ENCODE data around the gene SH2B3.
A peak's percentile ranks its signal among the peaks of the same experiment; 100 is the strongest.
"Not testable (repeated sequence)": the region's sequence is repeated elsewhere in the genome, so short reads cannot be mapped to it uniquely, and the experiment has no call there.

Gene SH2B3

GRCh38 chr12:111368291-111368787 lies 37.4 kb upstream of the SH2B3 start:
- Histone ChIP-seq H3K36me3 (ENCODE audit: control insufficient read depth, insufficient read depth, low read length) (peaks cover 11% of the 10 kb centered on the region), H3K4me3 (ENCODE audit: low read length) (peak overlapping the region; percentile 98), H3K4me1 (ENCODE audit: control insufficient read depth, insufficient read depth, low read length) (peaks cover 3% of the 10 kb centered on the region), H3K9ac (ENCODE audit: low read length) (peak overlapping the region; percentile 73), H3K27me3 (ENCODE audit: control insufficient read depth, insufficient read depth, low read length) (no peaks in the 10 kb centered on the region), H3K27ac (ENCODE audit: low read depth, low read length) (peak overlapping the region; percentile 41)

DNA sequence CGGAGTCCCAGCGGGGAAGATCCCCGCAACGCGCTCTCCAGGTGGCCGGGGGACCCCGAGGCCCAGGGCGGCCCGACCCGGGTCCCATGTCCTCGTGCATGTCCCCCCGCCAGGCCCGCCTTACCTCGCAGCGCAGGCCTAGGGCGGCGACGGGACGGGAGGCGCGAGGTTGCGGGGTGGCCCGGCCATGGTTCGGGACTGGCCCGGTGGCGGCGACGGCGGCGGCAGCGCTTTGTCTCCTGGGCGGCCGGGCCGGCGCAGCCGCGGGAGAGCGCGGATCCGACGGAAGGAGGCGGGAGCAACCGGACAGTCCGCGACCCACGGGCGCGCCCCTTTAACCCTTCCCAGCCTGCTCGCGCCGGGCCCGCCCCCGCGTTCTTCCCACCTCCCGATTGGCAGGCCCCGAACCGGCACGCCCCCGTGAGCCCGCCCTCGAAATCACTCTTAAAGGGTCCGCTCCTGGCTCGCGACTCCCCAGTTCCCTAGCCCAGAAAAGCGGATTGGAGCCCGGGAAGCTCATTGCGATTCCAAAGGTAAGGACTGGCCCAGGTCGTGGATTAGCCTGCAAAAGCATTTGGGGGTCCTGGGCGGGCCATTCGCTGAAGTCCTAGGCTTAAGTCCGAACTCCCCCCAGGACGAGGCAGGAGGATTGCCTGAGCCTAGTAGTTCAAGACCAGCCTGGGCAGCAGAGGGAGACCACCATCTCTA lies 36.8 kb upstream of the SH2B3 start, which contains the start of gene PHETA1:
TSS of gene PHETA1 (minus strand) at position 308 of the 708 bp plus-strand sequence. CDS start 5,668 bp downstream, outside the sequence.
- peaks cover 3% of the 10 kb centered on the region for H3K4me1 ChIP-seq (ENCODE audit: control insufficient read depth, insufficient read depth, low read length)
- peak within 1 kb of the TSS; percentile 73 for H3K9ac ChIP-seq (ENCODE audit: low read length)
- peak within 1 kb of the TSS; percentile 41 for H3K27ac ChIP-seq (ENCODE audit: low read depth, low read length)
- H3K4me3 ChIP-seq (ENCODE audit: low read length) = peak within 1 kb of the TSS; percentile 98
- no peaks in the 10 kb centered on the region for H3K27me3 ChIP-seq (ENCODE audit: control insufficient read depth, insufficient read depth, low read length)
- H3K36me3 ChIP-seq (ENCODE audit: control insufficient read depth, insufficient read depth, low read length) = peaks cover 6% of the 10 kb centered on the region

DNA sequence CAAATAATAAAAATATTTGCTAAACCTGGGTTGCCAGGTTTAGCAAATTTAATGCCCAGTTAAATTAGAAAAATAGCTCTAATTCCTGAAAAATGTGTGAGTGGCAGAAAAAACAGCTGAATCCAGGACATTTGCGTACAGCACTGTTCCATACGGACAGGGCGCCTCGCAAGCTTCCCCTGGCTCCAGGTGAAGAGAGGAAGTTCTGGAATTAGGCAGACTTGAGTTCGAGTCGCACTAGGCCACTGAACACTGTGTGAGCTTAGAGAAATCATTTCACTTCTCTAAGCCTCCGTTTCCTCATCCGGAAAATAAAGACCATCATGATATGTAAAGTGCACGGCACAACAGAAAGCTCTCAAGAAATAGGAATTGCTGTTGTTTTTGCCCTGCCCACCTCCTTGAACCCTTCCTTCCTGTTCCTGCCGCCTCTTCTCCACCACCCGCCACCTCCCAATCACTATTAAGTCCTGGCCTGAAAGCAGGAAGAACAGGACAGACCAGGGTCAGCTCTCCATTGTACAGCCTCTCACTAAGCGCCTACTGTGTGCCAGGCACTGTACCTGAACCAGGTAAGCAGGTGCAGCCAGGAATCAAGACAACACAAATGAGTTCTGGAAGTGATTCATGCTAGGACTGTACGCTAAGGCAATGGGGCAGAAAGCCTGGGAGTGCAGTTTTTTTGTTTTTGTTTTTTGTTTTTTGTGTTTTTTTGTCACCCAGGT lies 36.1 kb upstream of the SH2B3 start:
- Histone ChIP-seq H3K27ac (ENCODE audit: low read depth, low read length) (no peak overlapping the region), H3K4me3 (ENCODE audit: low read length) (peak overlapping the region; percentile 98), H3K36me3 (ENCODE audit: control insufficient read depth, insufficient read depth, low read length) (peaks cover 6% of the 10 kb centered on the region), H3K27me3 (ENCODE audit: control insufficient read depth, insufficient read depth, low read length) (no peaks in the 10 kb centered on the region), H3K4me1 (ENCODE audit: control insufficient read depth, insufficient read depth, low read length) (peaks cover 3% of the 10 kb centered on the region), H3K9ac (ENCODE audit: low read length) (no peak overlapping the region)

DNA sequence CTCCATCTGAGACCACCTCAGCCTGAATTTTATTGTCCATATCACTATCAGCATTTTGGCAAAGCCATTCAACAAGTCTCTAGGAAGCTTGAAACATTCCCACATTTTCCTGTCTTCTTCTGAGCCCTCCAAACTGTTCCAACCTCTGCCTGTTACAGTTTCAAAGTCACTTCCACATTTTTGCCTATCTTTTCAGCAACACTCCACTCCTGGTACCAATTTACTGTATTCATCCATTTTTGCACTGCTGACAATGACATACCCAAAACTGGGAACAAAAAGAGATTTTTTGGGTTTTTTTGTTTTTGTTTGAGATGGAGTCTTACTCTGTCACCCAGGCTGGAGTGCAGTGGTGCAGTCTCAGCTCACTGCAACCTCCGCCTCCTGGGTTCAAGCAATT lies 32.5 kb upstream of the SH2B3 start:
- H3K27me3 ChIP-seq (ENCODE audit: control insufficient read depth, insufficient read depth, low read length); H3K36me3 ChIP-seq (ENCODE audit: control insufficient read depth, insufficient read depth, low read length); H3K4me3 ChIP-seq (ENCODE audit: low read length); H3K27ac ChIP-seq (ENCODE audit: low read depth, low read length); H3K9ac ChIP-seq (ENCODE audit: low read length); H3K4me1 ChIP-seq (ENCODE audit: control insufficient read depth, insufficient read depth, low read length): not testable (repeated sequence)

- no peaks in the 10 kb centered on the region for H3K27me3 ChIP-seq (ENCODE audit: control insufficient read depth, insufficient read depth, low read length)
- no peak overlapping the region for H3K27ac ChIP-seq (ENCODE audit: low read depth, low read length)
- H3K36me3 ChIP-seq (ENCODE audit: control insufficient read depth, insufficient read depth, low read length) = no peaks in the 10 kb centered on the region
- no peak overlapping the region for H3K9ac ChIP-seq (ENCODE audit: low read length)
- H3K4me3 ChIP-seq (ENCODE audit: low read length) = no peak overlapping the region
- no peaks in the 10 kb centered on the region for H3K4me1 ChIP-seq (ENCODE audit: control insufficient read depth, insufficient read depth, low read length)
These were observed 28.3 kb upstream of the SH2B3 start for GRCh38 chr12:111377440-111377839.

GRCh38 chr12:111379942-111380554 lies 25.7 kb upstream of the SH2B3 start:
- Histone ChIP-seq H3K27ac (ENCODE audit: low read depth, low read length) (no peak overlapping the region), H3K9ac (ENCODE audit: low read length) (no peak overlapping the region), H3K27me3 (ENCODE audit: control insufficient read depth, insufficient read depth, low read length) (no peaks in the 10 kb centered on the region), H3K36me3 (ENCODE audit: control insufficient read depth, insufficient read depth, low read length) (no peaks in the 10 kb centered on the region), H3K4me1 (ENCODE audit: control insufficient read depth, insufficient read depth, low read length) (no peaks in the 10 kb centered on the region), H3K4me3 (ENCODE audit: low read length) (no peak overlapping the region)

DNA sequence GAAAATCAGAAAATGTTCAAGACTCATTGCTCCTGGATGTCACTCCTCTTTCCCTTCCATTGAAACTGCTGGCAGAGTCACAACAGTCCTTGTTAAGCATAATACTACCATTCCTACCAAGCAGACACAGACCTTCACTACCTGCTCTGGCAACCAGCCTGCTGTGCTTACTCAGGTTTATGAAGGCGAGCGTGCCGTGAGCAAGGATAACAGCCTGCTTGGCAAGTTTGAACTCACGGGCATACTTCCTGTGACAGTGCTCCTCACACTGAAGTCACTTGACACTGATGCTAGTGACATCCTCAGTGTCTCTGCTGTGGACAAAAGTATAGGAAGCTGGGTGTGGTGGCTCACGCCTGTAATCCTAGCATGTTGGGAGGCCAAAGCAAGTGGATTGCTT lies 21.1 kb upstream of the SH2B3 start:
- Histone ChIP-seq H3K9ac (ENCODE audit: low read length) (no peak overlapping the region), H3K27me3 (ENCODE audit: control insufficient read depth, insufficient read depth, low read length) (peaks cover 4% of the 10 kb centered on the region), H3K27ac (ENCODE audit: low read depth, low read length) (no peak overlapping the region), H3K4me1 (ENCODE audit: control insufficient read depth, insufficient read depth, low read length) (no peaks in the 10 kb centered on the region), H3K4me3 (ENCODE audit: low read length) (no peak overlapping the region), H3K36me3 (ENCODE audit: control insufficient read depth, insufficient read depth, low read length) (no peaks in the 10 kb centered on the region)

DNA sequence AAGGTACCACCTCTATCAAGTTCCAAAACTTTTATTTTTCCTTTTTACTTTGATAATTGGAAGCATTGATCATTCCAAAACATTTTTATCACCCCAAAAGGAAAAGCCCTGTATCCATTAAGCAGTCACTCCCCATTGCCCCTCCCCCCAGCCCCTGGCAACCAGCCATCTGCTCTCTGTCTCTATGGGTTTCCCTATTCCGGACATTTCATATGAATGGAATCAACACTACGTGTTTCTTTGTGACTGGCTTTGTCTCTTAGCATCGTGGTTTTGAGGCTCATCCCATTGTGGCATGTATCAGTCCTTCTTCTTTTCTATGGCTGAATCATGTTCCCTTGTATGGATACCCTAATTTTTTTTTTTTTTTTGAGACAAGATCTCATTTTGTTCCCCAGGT lies 18.8 kb upstream of the SH2B3 start:
- H3K4me1 ChIP-seq (ENCODE audit: control insufficient read depth, insufficient read depth, low read length) = no peaks in the 10 kb centered on the region
- no peak overlapping the region for H3K27ac ChIP-seq (ENCODE audit: low read depth, low read length)
- H3K27me3 ChIP-seq (ENCODE audit: control insufficient read depth, insufficient read depth, low read length) = peaks cover 4% of the 10 kb centered on the region
- no peaks in the 10 kb centered on the region for H3K36me3 ChIP-seq (ENCODE audit: control insufficient read depth, insufficient read depth, low read length)
- no peak overlapping the region for H3K9ac ChIP-seq (ENCODE audit: low read length)
- H3K4me3 ChIP-seq (ENCODE audit: low read length) = no peak overlapping the region

- Histone ChIP-seq H3K36me3 (ENCODE audit: control insufficient read depth, insufficient read depth, low read length) (no peaks in the 10 kb centered on the region), H3K4me1 (ENCODE audit: control insufficient read depth, insufficient read depth, low read length) (no peaks in the 10 kb centered on the region), H3K4me3 (ENCODE audit: low read length) (no peak overlapping the region), H3K9ac (ENCODE audit: low read length) (no peak overlapping the region), H3K27me3 (ENCODE audit: control insufficient read depth, insufficient read depth, low read length) (peaks cover 4% of the 10 kb centered on the region), H3K27ac (ENCODE audit: low read depth, low read length) (no peak overlapping the region)
These were observed 17.9 kb upstream of the SH2B3 start for GRCh38 chr12:111387747-111388323.

DNA sequence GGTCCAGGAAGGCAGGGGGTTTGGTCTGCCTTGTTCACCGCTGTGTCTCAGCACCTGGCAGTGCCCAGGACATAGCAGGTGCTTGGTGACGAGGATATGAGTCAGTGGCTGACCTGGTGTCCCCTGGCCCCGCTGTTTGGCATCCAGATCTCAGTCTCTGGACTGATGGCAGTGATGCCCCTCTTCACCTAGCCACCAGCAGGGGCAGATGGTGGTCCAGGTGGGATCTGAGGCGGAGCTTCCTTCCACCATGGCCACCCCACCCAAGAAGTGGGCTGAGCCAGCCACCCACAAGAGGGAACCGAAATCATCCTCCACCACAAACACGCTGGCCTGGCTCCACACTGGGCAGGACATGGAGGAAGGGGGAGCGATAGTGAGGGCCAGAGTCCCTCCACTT lies 16.1 kb upstream of the SH2B3 start:
- Histone ChIP-seq H3K4me1 (ENCODE audit: control insufficient read depth, insufficient read depth, low read length) (no peaks in the 10 kb centered on the region), H3K27me3 (ENCODE audit: control insufficient read depth, insufficient read depth, low read length) (peaks cover 4% of the 10 kb centered on the region), H3K36me3 (ENCODE audit: control insufficient read depth, insufficient read depth, low read length) (no peaks in the 10 kb centered on the region), H3K27ac (ENCODE audit: low read depth, low read length) (no peak overlapping the region), H3K9ac (ENCODE audit: low read length) (no peak overlapping the region), H3K4me3 (ENCODE audit: low read length) (no peak overlapping the region)

DNA sequence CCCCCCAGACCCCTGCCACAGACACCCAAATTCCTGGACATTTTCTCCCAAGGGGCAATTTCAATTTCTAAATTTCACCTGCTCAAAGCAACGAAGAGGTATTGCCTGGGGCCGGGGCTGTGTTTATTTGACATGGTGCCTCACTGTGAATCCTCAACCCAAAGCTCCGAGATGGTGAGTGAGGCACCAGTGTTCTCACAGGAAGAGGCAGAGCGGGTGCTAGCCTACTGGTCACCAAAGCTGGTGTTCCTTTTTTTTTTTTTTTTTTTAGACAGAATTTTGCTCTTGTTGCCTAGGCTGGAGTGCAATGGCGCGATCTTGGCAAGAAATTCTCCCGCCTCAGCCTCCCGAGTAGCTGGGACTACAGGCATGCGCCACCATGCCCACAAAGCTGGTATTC lies 14.8 kb upstream of the SH2B3 start:
- no peak overlapping the region for H3K4me3 ChIP-seq (ENCODE audit: low read length)
- H3K9ac ChIP-seq (ENCODE audit: low read length) = no peak overlapping the region
- H3K36me3 ChIP-seq (ENCODE audit: control insufficient read depth, insufficient read depth, low read length) = no peaks in the 10 kb centered on the region
- H3K4me1 ChIP-seq (ENCODE audit: control insufficient read depth, insufficient read depth, low read length) = no peaks in the 10 kb centered on the region
- H3K27ac ChIP-seq (ENCODE audit: low read depth, low read length) = no peak overlapping the region
- peaks cover 4% of the 10 kb centered on the region for H3K27me3 ChIP-seq (ENCODE audit: control insufficient read depth, insufficient read depth, low read length)

DNA sequence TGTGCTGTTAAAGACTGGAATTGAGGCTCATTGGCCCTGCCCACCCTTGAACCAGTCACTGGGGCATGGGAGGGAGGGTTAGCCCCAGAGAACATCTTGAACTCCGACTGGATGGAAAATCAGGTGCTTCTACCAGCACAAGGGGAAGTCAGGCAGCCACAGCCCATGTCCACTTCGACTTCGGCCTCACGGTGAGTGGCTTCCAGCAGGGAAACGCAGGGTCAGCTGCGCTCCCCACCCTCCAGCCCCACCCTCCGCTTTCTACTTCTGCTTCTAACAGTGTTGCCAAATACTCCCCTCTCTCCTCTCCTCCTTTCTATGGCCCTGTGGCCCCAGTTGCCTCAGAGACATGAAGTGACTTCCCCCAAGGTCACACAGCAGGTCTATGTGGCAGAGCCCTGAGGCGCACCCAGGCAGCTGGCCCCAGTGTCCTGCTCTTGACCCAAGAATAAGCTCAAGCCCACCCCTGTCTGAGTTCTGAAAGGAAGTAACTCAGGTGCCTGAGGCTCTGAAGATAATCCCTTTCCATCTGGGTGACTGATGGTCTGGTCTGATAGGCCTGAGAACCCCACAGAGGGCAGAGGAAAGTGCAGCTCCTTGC lies 11.9 kb upstream of the SH2B3 start:
- H3K27me3 ChIP-seq (ENCODE audit: control insufficient read depth, insufficient read depth, low read length) = peaks cover 4% of the 10 kb centered on the region
- peaks cover 5% of the 10 kb centered on the region for H3K4me1 ChIP-seq (ENCODE audit: control insufficient read depth, insufficient read depth, low read length)
- H3K9ac ChIP-seq (ENCODE audit: low read length) = no peak overlapping the region
- H3K27ac ChIP-seq (ENCODE audit: low read depth, low read length) = no peak overlapping the region
- H3K36me3 ChIP-seq (ENCODE audit: control insufficient read depth, insufficient read depth, low read length) = no peaks in the 10 kb centered on the region
- no peak overlapping the region for H3K4me3 ChIP-seq (ENCODE audit: low read length)

All from rectal smooth muscle tissue (tissue), 1 donor.